Measurements from ENCODE around the gene ITGB1. TPM values are rescaled to one million over a fixed set of nuclear protein-coding genes. Genes with fewer than 3 reads are reported as not detected.

Gene ITGB1
- total and polyA plus RNA-seq, 11 donors = 150 to 1,693 (median 701) TPM

DNA sequence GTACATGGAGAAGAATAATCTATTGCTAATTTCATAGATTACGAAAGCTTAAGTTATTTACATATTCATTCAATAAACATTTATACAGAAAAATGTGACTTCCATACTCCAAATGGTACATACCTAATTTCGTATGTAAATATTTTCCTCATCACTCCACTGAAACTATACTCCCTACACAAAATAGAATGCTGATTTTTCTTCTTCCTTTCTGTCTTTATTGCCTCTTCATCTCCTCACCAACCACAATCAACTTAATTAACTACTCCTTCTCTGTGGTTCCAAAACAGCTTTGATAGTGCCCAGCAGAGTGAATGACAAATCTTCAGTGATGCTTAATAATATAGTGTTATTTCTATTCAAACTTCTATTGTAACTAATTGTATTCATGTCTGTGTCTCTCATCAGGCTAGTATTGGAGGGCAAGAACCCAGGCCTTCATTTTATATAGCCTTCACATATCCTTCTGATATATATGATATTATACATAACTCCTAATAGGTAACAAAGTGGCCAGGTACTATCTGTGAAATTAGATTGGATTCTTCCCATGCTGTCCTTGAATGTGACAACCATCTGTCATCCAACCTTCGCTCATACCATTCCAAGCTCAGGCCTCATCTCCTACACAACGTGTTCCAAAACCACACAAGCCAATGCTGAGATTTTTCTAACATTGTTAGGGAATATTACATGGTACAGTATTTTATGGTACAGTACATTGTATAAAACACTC, 5.3 kb downstream of the ITGB1 start:
- no peak for TF ChIP-seq POLR2A (IDR thresholded peaks at IDR 0.05)
- TF ChIP-seq, protein P1, sequence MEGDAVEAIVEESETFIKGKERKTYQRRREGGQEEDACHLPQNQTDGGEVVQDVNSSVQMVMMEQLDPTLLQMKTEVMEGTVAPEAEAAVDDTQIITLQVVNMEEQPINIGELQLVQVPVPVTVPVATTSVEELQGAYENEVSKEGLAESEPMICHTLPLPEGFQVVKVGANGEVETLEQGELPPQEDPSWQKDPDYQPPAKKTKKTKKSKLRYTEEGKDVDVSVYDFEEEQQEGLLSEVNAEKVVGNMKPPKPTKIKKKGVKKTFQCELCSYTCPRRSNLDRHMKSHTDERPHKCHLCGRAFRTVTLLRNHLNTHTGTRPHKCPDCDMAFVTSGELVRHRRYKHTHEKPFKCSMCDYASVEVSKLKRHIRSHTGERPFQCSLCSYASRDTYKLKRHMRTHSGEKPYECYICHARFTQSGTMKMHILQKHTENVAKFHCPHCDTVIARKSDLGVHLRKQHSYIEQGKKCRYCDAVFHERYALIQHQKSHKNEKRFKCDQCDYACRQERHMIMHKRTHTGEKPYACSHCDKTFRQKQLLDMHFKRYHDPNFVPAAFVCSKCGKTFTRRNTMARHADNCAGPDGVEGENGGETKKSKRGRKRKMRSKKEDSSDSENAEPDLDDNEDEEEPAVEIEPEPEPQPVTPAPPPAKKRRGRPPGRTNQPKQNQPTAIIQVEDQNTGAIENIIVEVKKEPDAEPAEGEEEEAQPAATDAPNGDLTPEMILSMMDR (IDR thresholded peaks at IDR 0.05) = no peak
- ATAC-seq (no peak), DNase-seq (no peak)
- Histone ChIP-seq H3K27ac (peak overlapping the region in 5 of 12 donors; percentile 37 to 100 (median 99)), H3K4me3 (no peak overlapping the region), H3K4me1 (peaks cover 6 to 92% (median 74%) of the 10 kb centered on the region in 12 donors), H3K36me3 (peaks cover 0 to 5% (median 0%) of the 10 kb centered on the region in 9 donors), H3K27me3 (no peaks in the 10 kb centered on the region), H3K9me3 (no peaks in the 10 kb centered on the region)
- intact Hi-C loops (cut with DNase I) = loop anchor here in 4 of 10 donors (2.0 to 10.0 kb wide), 2 partner anchors 14 to 52 kb away; no protein-coding TSS in a partner anchor
- WGBS, 4 donors = 75 to 80% (median 76%) methylated on average over 4 of the region's 4 CpGs

DNA sequence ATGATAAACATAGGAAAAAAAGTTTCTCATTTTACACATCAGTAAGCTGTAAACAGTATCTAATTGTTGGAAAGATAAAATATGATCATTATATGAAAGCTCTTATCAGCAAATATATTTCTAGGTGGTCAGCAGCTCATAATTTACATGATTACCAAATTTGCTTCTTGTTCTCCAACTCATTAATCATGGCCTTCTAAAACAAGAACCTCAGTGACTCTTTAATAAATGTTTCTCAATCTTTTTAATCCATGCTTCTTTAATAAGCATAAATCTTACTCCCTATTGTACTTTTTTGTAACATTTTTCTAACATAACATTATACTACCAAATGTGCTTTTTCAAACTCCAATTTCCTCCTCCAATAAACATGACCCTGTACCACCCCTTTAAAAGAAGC, 5.9 kb downstream of the ITGB1 start:
- Histone ChIP-seq H3K27ac (peak overlapping the region in 1 of 12 donors; percentile 40), H3K4me1 (peaks cover 6 to 96% (median 74%) of the 10 kb centered on the region in 12 donors), H3K36me3 (peaks cover 0 to 5% (median 0%) of the 10 kb centered on the region in 9 donors), H3K27me3 (no peaks in the 10 kb centered on the region), H3K4me3 (no peak overlapping the region), H3K9me3 (no peaks in the 10 kb centered on the region)
- ATAC-seq (no peak), DNase-seq (no peak)
- intact Hi-C loops (cut with DNase I) = loop anchor here in 4 of 10 donors (2.0 to 10.0 kb wide), 2 partner anchors 13 to 53 kb away; no protein-coding TSS in a partner anchor
- TF ChIP-seq POLR2A (IDR thresholded peaks at IDR 0.05) = no peak
- TF ChIP-seq, protein P1 (IDR thresholded peaks at IDR 0.05) = no peak

DNA sequence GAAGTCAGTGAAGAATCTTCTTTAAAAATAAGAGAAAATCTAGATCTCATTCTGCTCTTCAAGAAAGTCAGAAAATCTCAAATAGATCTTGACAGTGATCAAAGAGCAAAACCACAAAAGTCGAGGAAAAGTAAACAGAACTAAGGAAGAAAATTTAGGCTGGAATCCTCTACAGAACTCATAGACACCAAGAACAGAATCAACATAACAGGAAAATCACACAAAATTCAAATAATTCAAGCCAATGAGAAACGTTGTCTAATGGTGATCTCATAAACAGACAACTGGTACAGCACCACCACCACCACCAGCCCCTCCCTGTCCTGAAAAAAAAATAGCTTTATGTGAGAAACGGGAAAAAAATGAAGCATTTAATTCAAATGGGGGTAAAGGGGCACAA, 6.9 kb downstream of the ITGB1 start:
- 44 to 57% (median 51%) methylated on average over 3 of the region's 3 CpGs for WGBS, 4 donors
- Histone ChIP-seq H3K4me3 (no peak overlapping the region), H3K9me3 (no peaks in the 10 kb centered on the region), H3K27ac (peak overlapping the region in 3 of 12 donors; percentile 1 to 40 (median 3)), H3K4me1 (peaks cover 6 to 97% (median 81%) of the 10 kb centered on the region in 12 donors), H3K36me3 (peaks cover 0 to 5% (median 0%) of the 10 kb centered on the region in 9 donors), H3K27me3 (no peaks in the 10 kb centered on the region)
- ATAC-seq = no peak
- intact Hi-C loops (cut with DNase I) = loop anchor here in 3 of 10 donors (10.0 kb wide), 1 partner anchor 54 kb away; no protein-coding TSS in a partner anchor
- TF ChIP-seq, protein P1 (IDR thresholded peaks at IDR 0.05) = no peak
- TF ChIP-seq POLR2A (IDR thresholded peaks at IDR 0.05) = no peak
- no peak for DNase-seq

DNA sequence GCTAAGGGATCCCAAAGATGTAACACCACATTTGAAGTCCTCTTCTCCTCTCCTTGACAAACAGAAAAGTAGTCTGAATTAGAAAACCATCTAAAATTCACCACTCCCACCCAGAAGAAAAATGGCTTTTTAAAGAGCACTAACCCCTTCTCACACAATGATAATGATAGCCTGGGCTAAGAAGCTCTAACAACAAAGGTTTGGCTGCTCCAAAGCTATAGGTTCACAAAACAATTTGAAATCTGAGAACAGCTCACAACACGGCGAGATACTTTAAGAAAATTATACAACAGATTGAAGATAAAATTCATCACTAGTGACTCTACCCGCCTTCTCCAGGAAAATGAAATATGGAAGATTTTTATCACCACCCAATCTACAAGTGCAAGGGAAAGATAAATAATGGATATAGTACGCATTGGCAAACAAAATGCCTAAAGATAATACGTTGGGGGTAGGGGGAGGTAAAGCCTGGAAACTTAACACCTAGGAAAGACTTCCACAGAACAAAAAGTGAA, 7.4 kb downstream of the ITGB1 start:
- H3K27me3 ChIP-seq = no peaks in the 10 kb centered on the region
- no peak overlapping the region for H3K4me3 ChIP-seq
- ATAC-seq = no peak
- WGBS, 4 donors = 66 to 73% (median 68%) methylated on average over 5 of the region's 5 CpGs
- intact Hi-C loops (cut with DNase I) = loop anchor here in 3 of 10 donors (10.0 kb wide), 1 partner anchor 54 kb away; no protein-coding TSS in a partner anchor
- peak overlapping the region in 3 of 12 donors; percentile 1 to 40 (median 3) for H3K27ac ChIP-seq
- no peak for DNase-seq
- TF ChIP-seq, protein P1 (IDR thresholded peaks at IDR 0.05) = no peak
- no peak for TF ChIP-seq POLR2A (IDR thresholded peaks at IDR 0.05)
- H3K36me3 ChIP-seq = peaks cover 0 to 5% (median 0%) of the 10 kb centered on the region in 9 donors
- no peaks in the 10 kb centered on the region for H3K9me3 ChIP-seq
- peaks cover 6 to 96% (median 79%) of the 10 kb centered on the region in 12 donors for H3K4me1 ChIP-seq

All from heart left ventricle (tissue), 16 donors.